AG09309 (cell line): Measurements from ENCODE around the gene TDRD7.

ENCODE experiments used
- DNase-seq: peaks from one replicate; pipeline ENCODE4 v3.0.0-alpha.2; 2010; ENCODE audit warnings: low read depth
- H3K4me3 ChIP-seq: 2 replicates; pipeline ENCODE4 v1.5.1; 2011; ENCODE audit warnings: mild to moderate bottlenecking, low read depth, low read length, moderate library complexity; ENCODE audit not compliant: control insufficient read depth
- CTCF ChIP-seq: IDR thresholded peaks from 2 replicates; pipeline ENCODE4 v1.5.1; 2011; ENCODE audit warnings: mild to moderate bottlenecking, low read depth, low read length, inconsistent platforms; ENCODE audit not compliant: insufficient read depth, control insufficient read depth; ENCODE audit errors: missing control alignments

The TDRD7 gene

GRCh38 chr9:97408562-97408961, 3.3 kb upstream of the TDRD7 start:
- no peak for DNase-seq
- TF ChIP-seq CTCF: no peak
- H3K4me3 ChIP-seq: no peak overlapping the region

- no peak for TF ChIP-seq CTCF
- peak overlapping the region; percentile 44 for H3K4me3 ChIP-seq
- no peak for DNase-seq
These were observed 482 bp upstream of the TDRD7 start for GRCh38 chr9:97411440-97411788.

GRCh38 chr9:97412626-97413385, 910 bp downstream of the TDRD7 start:
- H3K4me3 ChIP-seq: peak overlapping the region; percentile 75
- DNase-seq: no peak
- no peak for TF ChIP-seq CTCF

- no peak overlapping the region for H3K4me3 ChIP-seq
- DNase-seq: no peak
- no peak for TF ChIP-seq CTCF
These were observed 1.6 kb downstream of the TDRD7 start for GRCh38 chr9:97413462-97413861.

GRCh38 chr9:97415146-97415545, 3.2 kb downstream of the TDRD7 start:
- no peak overlapping the region for H3K4me3 ChIP-seq
- DNase-seq: no peak
- TF ChIP-seq CTCF: no peak

- no peak overlapping the region for H3K4me3 ChIP-seq
- no peak for DNase-seq
- TF ChIP-seq CTCF: no peak
These were observed 7.0 kb downstream of the TDRD7 start for GRCh38 chr9:97418880-97419279.
